Upper lobe of right lung (tissue), 1 donor: ENCODE data around the gene CEP72. TPM values are rescaled to one million over a fixed set of nuclear protein-coding genes. Genes with fewer than 3 reads are reported as not detected.
"Not testable (repeated sequence)": the region's sequence is repeated elsewhere in the genome, so short reads cannot be mapped to it uniquely, and the experiment has no call there.

ENCODE experiments used
- ATAC-seq: fragments of 200-7000 bp; cut with Tn5 transposase; one replicate; pipeline ENCODE4 v1.9.1; 2020; ENCODE audit warnings: mild to moderate bottlenecking, moderate library complexity
- DNase-seq: peaks from one replicate; pipeline ENCODE4 v3.0.0-alpha.2; 2020
- H3K27ac ChIP-seq: fragments of 200-600 bp; one replicate; pipeline ENCODE4 v1.8.0; 2022
- H3K27me3 ChIP-seq: fragments of 200-600 bp; one replicate; pipeline ENCODE4 v1.8.0; 2022; ENCODE audit warnings: mild to moderate bottlenecking
- H3K36me3 ChIP-seq: fragments of 200-600 bp; one replicate; pipeline ENCODE4 v1.8.0; 2022
- H3K4me1 ChIP-seq: fragments of 200-600 bp; one replicate; pipeline ENCODE4 v1.8.0; 2022
- H3K4me3 ChIP-seq: fragments of 200-600 bp; one replicate; pipeline ENCODE4 v1.8.0; 2022; ENCODE audit warnings: mild to moderate bottlenecking
- H3K9me3 ChIP-seq: fragments of 200-600 bp; one replicate; pipeline ENCODE4 v1.8.0; 2022
- CTCF ChIP-seq: fragments of 200-600 bp; IDR thresholded peaks from one replicate; pipeline ENCODE4 v1.8.0; 2022; ENCODE audit warnings: antibody characterized with exemption
- intact Hi-C: fragments of 100-400 bp; cut with DNase I; formaldehyde crosslinking; loops from one replicate; pipeline ENCODE4 v1.11.0; 2022
- total RNA-seq: library from RNA; stranded (reverse); fragmentation: NEBNext Ultra II Directional; extraction: Animal tissue kit (Norgen Biotek cat#: 25700); gene quantifications from one replicate; pipeline ENCODE4 v1.2.1, GENCODE V29; 2021
- donor health status: DM: no; HTN: yes; CAD: no; lungs with severe emphysema.

CEP72 gene
- total RNA-seq, 1 donor from 2014 or later = 13.2 TPM

- TF ChIP-seq CTCF = no peak
- no peak for DNase-seq
- H3K27ac ChIP-seq = no peak overlapping the region
- H3K4me3 ChIP-seq = no peak overlapping the region
- H3K36me3 ChIP-seq = no peaks in the 10 kb centered on the region
- ATAC-seq = no peak
- H3K27me3 ChIP-seq = peaks cover 48% of the 10 kb centered on the region
- H3K4me1 ChIP-seq = no peaks in the 10 kb centered on the region
- intact Hi-C loops = no loop called here
- no peaks in the 10 kb centered on the region for H3K9me3 ChIP-seq
These were observed 34.3 kb upstream of the CEP72 start for GRCh38 chr5:577800-578199.

GRCh38 chr5:579211-579610, 32.9 kb upstream of the CEP72 start:
- DNase-seq = no peak

GRCh38 chr5:579746-580366, 32.3 kb upstream of the CEP72 start:
- Histone ChIP-seq H3K4me3 (no peak overlapping the region), H3K27me3 (peaks cover 50% of the 10 kb centered on the region), H3K36me3 (no peaks in the 10 kb centered on the region), H3K9me3 (no peaks in the 10 kb centered on the region), H3K4me1 (no peaks in the 10 kb centered on the region), H3K27ac (no peak overlapping the region)
- intact Hi-C loops = no loop called here
- DNase-seq = no peak
- TF ChIP-seq CTCF = no peak
- no peak for ATAC-seq

More at GRCh38 chr5:579211-579610, 32.9 kb upstream of the CEP72 start:
- Histone ChIP-seq H3K9me3 (no peaks in the 10 kb centered on the region), H3K4me3 (no peak overlapping the region), H3K4me1 (no peaks in the 10 kb centered on the region), H3K27me3 (peaks cover 50% of the 10 kb centered on the region), H3K36me3 (no peaks in the 10 kb centered on the region), H3K27ac (no peak overlapping the region)
- intact Hi-C loops = no loop called here
- TF ChIP-seq CTCF = no peak
- ATAC-seq = no peak

- H3K9me3 ChIP-seq = no peaks in the 10 kb centered on the region
- H3K36me3 ChIP-seq = no peaks in the 10 kb centered on the region
- no peak overlapping the region for H3K27ac ChIP-seq
- ATAC-seq = no peak
- TF ChIP-seq CTCF = no peak
- H3K4me3 ChIP-seq = no peak overlapping the region
- intact Hi-C loops = no loop called here
- H3K27me3 ChIP-seq = peaks cover 50% of the 10 kb centered on the region
- no peaks in the 10 kb centered on the region for H3K4me1 ChIP-seq
- no peak for DNase-seq
These were observed 31.7 kb upstream of the CEP72 start for GRCh38 chr5:580436-580835.

- ATAC-seq = no peak
- TF ChIP-seq CTCF = no peak
- peaks cover 50% of the 10 kb centered on the region for H3K27me3 ChIP-seq
These were observed 30.9 kb upstream of the CEP72 start for GRCh38 chr5:581266-581665.

GRCh38 chr5:581941-582340, 30.2 kb upstream of the CEP72 start:
- DNase-seq = no peak
- Histone ChIP-seq H3K4me1 (no peaks in the 10 kb centered on the region), H3K27ac (no peak overlapping the region), H3K4me3 (no peak overlapping the region), H3K9me3 (no peaks in the 10 kb centered on the region), H3K27me3 (peaks cover 50% of the 10 kb centered on the region), H3K36me3 (no peaks in the 10 kb centered on the region)
- intact Hi-C loops = no loop called here
- ATAC-seq = no peak
- TF ChIP-seq CTCF = no peak

More at GRCh38 chr5:581266-581665, 30.9 kb upstream of the CEP72 start:
- Histone ChIP-seq H3K4me3 (no peak overlapping the region), H3K4me1 (no peaks in the 10 kb centered on the region), H3K36me3 (no peaks in the 10 kb centered on the region), H3K9me3 (no peaks in the 10 kb centered on the region), H3K27ac (no peak overlapping the region)
- intact Hi-C loops = no loop called here
- no peak for DNase-seq

- H3K27me3 ChIP-seq = peaks cover 50% of the 10 kb centered on the region
- ATAC-seq, H3K4me1 ChIP-seq, H3K36me3 ChIP-seq, H3K27ac ChIP-seq, H3K9me3 ChIP-seq, H3K4me3 ChIP-seq, intact Hi-C loops: not testable (repeated sequence)
- peak; percentile 1 for DNase-seq
These were observed 29.7 kb upstream of the CEP72 start for GRCh38 chr5:582445-582844.
